LNCaP clone FGC (cell line): Measurements from ENCODE around the gene C3orf18.

Experiments used
- DNase-seq: peaks from one replicate; pipeline ENCODE4 v3.0.0-alpha.2; 2011; ENCODE audit warnings: low read depth
- H3K4me3 ChIP-seq: 2 replicates; pipeline ENCODE4 v1.5.1; 2011; ENCODE audit warnings: mild to moderate bottlenecking, low read depth, low read length, control low read depth
- CTCF ChIP-seq: IDR thresholded peaks from 2 replicates; pipeline ENCODE4 v1.5.1; 2012; ENCODE audit warnings: mild to moderate bottlenecking; ENCODE audit not compliant: control insufficient read depth, insufficient read depth; ENCODE audit errors: extremely low read depth

The C3orf18 gene

GRCh38 chr3:50537421-50538129 is 30.0 kb downstream of the C3orf18 start:
- no peak for DNase-seq
- no peak overlapping the region for H3K4me3 ChIP-seq
- TF ChIP-seq CTCF = no peak

- no peak overlapping the region for H3K4me3 ChIP-seq
- DNase-seq = no peak
- TF ChIP-seq CTCF = no peak
Observed at GRCh38 chr3:50536471-50537180, 30.9 kb downstream of the C3orf18 start.

- no peak for DNase-seq
- no peak for TF ChIP-seq CTCF
- no peak overlapping the region for H3K4me3 ChIP-seq
Observed at GRCh38 chr3:50534681-50535330, 32.7 kb downstream of the C3orf18 start.

DNA sequence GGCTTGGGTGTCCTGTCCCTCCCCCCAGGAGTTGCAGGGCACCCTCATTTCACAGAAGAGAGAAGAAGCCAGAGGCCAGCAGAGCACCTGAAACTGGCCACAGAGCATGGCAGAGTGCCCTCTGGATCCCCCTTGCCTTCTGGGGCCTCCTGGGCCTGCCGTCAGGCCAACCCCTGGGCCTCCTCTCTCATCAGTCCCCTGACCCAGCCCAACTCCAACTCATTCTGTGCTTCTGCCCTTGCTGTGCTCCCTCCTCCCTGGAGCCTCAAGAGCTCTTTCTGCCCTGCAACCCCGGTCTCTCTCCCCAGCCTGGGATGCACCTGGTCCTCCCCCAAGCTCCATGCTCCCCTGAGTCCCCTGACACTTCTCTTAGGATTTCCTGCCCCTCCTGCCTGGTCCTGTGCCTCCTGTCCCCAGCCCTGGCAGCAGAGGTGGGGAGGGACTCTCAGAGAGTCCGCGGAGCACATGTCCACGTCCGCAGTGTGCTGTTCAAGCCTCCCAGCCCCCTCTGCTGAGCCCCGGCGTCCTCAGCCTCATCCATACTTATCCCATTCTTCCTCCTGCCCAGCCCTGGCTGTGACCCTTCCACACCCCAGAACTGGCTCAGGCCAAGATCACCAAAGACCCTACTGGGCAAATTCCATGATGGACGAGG is 33.6 kb downstream of the C3orf18 start:
- no peak for TF ChIP-seq CTCF

DNA sequence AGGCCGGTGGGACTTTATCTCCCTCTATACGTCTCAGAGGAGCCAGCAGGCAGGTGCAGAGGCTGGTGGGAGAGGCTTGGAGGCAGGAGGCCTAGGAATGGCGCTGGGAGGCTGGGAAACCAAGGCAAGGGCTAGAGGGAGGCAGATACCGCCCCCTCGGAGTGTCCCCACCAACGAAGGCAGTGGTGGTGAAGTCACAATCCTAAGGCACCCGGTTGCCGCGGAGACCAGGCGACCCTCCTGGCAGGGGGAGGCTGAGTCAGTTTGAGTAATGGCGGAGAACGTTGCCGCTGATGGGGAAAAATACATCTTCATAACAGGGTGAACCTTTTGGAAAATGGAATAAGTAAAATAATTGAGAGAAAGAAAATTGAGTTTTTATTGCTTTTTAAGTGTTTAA is 34.2 kb downstream of the C3orf18 start:
- no peak overlapping the region for H3K4me3 ChIP-seq
- DNase-seq = no peak
- TF ChIP-seq CTCF = no peak

More for the DNA sequence above, 33.6 kb downstream of the C3orf18 start:
- no peak for DNase-seq
- H3K4me3 ChIP-seq = no peak overlapping the region

GRCh38 chr3:50532062-50532705 is 35.4 kb downstream of the C3orf18 start:
- no peak for TF ChIP-seq CTCF
- DNase-seq = no peak

More at GRCh38 chr3:50532062-50532705, 35.4 kb downstream of the C3orf18 start:
- H3K4me3 ChIP-seq = no peak overlapping the region
